HG02970 (cell line): ENCODE data around the gene BCAN.

Experiments used
- ATAC-seq: cut with Tn5 transposase; IDR thresholded peaks from one replicate; pipeline ENCODE4 v1.9.1; 2021; ENCODE audit warnings: mild to moderate bottlenecking, moderate library complexity, moderate number of reproducible peaks; ENCODE audit not compliant: unreplicated experiment, low FRiP score

Gene BCAN

DNA sequence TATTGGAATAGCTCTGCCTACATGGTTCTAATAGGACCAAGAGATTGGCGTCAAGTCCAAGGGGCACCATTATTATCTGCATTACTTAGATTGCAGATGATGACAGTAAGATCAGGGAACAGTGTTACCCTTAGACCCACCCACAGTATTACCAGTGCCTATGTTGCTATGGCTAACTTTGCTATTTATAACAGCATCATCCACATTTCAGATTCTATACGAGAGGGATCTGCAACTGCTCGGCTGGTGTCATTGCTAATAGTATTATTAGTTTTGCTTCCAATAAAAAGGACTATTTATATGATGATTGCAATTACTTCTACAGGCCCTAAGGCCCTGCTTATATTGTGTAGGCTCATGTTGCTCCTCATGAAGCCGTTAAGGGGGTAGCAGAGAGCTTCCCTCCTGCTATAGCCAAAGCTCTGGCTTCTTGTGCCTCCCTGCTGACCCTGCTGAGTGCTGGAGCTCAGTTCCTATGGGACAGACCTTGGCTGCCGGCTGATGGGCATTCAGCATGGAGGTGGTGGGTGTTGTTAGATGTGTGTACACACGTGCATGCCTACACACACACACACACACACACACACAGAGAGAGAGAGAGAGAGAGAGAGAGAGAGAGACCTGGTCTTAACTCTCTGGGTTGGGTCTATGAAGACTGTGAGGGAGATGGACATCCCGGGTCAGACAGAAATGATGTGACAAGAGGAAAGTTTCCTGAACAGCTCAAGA lies 1.3 kb downstream of the BCAN start:
- ATAC-seq = no peak

DNA sequence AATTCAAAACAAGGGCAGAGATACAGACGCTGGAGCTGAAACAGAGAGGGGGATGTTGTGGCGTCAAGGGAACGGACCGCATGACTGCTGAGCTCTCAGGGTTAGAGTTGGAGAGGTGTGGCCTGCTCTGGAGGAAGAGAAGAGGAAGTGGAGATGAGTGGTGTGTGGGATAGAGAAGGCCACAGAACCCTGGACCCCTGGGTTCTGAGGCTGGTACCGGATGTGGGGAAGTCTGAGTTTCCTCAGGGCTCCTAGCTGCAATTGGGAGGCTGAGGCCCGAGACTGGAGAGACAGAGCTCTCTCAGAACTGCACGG lies 1.8 kb downstream of the BCAN start:
- ATAC-seq = no peak

DNA sequence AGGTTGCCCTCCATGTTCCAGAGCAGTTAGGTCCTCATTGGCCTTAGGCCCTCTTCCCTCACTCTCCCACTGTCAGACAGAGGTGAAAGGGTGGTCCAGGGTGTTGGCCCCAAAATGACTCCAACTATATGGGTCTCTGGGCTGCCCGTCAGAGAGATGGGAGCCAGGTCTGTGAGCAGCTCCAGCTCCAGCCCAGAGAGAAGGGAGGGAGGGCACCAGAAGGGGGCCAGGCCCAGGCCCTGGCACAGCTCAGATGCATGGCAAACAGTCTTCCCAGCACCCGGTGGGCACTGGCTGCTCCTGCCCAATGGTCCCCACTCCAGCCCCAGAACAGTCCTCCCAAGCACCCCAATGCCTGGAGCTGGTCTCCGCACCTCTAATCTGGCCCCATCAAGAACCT lies 2.2 kb downstream of the BCAN start:
- no peak for ATAC-seq

DNA sequence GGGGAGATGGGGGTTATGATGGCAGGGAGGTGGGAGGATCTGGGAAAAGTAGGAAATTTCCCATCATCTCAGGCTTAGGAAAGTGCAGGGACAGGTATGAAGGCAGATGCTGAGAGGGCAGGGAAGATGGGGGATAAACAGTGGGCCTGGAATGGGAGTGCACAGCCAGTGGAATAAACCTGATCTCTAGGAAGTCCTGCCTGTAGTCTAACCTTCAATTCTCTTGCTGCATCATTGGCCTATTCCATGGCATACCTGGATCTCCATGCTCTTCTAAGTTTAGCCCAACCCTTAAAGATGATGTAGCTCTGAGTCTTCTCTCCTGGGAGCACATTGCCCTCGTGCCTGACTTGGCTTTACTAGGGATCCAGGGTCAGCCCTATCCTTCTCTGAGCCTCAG lies 2.7 kb downstream of the BCAN start:
- ATAC-seq = no peak

DNA sequence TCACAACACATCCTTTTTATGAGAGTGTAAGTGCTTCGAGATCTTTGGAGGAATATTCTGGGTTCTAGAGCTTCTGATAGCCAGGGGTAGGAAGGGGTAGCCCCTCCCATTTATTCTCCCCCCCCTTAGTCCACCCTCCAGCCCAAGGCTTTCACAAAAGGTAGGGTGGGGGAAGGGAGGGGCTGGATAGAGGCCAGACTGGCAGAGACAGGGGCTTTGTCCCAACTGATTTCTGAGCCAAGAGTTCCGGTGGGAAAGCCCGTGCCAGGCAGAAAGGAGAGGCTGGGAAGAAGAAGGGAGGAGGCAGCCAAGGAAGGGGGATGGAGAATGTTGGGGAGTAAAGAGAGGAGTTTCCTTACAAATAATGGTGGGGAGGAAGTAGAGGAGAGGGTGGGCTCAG lies 3.1 kb downstream of the BCAN start:
- ATAC-seq = no peak

DNA sequence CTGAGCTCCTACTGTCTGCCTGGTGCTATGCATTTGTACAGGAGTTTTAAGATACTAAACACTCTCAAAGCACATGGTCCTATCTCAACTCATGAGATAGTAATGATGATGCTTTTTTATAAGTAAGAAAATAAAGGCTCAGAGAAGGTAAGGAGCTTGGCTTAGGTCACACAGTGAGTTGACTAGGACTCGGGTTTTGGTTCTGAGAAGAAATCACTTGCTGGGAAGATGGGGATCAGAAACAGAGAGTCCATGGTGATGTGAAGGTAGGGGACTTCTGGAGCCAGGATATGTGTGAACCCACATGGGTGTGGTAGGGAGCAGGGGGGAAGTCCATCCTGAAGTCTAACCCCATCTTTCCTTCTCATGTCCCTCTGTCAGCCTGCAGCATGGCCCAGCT lies 3.7 kb downstream of the BCAN start:
- no peak for ATAC-seq

DNA sequence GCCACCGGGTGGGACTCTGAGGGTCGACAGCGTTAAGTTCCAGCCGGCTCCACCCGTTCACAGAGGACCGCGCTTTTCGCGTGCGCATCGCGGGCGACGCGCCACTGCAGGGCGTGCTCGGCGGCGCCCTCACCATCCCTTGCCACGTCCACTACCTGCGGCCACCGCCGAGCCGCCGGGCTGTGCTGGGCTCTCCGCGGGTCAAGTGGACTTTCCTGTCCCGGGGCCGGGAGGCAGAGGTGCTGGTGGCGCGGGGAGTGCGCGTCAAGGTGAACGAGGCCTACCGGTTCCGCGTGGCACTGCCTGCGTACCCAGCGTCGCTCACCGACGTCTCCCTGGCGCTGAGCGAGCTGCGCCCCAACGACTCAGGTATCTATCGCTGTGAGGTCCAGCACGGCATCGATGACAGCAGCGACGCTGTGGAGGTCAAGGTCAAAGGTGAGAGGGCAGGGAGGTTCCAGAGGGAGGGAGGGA lies 4.9 kb downstream of the BCAN start:
- ATAC-seq = no peak

DNA sequence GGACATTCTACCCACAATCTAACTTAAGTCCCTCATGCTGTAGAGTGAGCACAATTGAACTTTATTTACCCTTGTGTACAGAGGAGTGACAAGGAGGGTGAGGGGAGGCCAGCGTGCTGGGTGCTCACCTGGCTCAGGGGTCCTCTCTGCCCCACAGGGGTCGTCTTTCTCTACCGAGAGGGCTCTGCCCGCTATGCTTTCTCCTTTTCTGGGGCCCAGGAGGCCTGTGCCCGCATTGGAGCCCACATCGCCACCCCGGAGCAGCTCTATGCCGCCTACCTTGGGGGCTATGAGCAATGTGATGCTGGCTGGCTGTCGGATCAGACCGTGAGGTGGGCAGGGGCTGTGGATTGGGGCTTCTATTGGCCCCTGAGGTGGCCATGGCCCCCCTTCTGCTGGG lies 5.4 kb downstream of the BCAN start:
- ATAC-seq = no peak

DNA sequence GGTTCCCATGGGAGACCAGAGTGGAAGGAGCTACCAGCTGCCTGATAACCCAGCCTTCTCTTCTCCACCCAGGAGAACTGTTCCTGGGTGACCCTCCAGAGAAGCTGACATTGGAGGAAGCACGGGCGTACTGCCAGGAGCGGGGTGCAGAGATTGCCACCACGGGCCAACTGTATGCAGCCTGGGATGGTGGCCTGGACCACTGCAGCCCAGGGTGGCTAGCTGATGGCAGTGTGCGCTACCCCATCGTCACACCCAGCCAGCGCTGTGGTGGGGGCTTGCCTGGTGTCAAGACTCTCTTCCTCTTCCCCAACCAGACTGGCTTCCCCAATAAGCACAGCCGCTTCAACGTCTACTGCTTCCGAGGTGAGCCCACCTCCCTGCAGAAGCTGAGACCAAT lies 6.6 kb downstream of the BCAN start:
- no peak for ATAC-seq

DNA sequence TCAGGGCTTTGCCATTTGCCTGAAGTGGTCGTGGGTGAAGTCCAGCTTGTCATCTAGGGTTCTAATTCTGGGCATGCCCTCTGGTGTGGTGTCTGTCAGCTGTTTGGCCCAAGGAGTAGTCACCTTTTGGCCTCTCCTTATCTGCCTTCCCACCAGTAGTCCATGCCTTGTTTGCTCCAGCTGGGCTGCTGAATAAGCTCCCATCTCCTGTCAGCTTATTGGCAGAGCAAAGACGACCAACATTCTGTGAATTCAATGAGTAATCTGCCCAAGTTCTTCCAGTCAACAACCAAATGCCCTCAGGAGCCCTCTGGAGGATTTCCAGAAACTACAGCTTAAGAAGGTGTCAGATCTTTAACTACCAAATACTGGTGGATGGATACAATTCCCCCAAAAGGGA lies 7.0 kb downstream of the BCAN start:
- ATAC-seq = no peak

DNA sequence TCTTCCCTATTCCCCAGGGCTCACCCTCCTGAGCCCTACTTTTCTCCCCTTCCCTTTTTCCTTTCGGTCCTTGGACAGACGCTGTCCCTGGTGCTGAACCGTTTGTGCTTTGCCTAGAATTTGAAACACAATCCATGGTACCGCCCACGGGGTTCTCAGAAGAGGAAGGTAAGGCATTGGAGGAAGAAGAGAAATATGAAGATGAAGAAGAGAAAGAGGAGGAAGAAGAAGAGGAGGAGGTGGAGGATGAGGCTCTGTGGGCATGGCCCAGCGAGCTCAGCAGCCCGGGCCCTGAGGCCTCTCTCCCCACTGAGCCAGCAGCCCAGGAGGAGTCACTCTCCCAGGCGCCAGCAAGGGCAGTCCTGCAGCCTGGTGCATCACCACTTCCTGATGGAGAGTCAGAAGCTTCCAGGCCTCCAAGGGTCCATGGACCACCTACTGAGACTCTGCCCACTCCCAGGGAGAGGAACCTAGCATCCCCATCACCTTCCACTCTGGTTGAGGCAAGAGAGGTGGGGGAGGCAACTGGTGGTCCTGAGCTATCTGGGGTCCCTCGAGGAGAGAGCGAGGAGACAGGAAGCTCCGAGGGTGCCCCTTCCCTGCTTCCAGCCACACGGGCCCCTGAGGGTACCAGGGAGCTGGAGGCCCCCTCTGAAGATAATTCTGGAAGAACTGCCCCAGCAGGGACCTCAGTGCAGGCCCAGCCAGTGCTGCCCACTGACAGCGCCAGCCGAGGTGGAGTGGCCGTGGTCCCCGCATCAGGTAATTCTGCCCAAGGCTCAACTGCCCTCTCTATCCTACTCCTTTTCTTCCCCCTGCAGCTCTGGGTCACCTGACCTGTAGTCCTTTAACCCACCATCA lies 10.4 kb downstream of the BCAN start:
- no peak for ATAC-seq

DNA sequence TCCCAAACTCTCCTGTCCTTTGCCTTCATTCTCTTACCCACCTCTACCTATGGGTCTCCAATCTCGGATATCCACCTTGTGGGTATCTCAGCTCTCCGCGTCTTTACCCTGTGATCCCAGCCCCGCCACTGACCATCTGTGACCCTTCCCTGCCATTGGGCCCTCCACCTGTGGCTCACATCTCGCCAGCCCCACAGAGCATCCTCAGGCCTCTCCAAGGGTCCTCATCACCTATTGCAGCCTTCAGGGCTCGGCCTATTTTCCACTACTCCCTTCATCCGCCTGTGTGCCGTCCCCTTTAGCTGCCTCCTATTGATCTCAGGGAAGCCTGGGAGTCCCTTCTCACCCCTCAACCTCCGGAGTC lies 11.1 kb downstream of the BCAN start:
- ATAC-seq = no peak

DNA sequence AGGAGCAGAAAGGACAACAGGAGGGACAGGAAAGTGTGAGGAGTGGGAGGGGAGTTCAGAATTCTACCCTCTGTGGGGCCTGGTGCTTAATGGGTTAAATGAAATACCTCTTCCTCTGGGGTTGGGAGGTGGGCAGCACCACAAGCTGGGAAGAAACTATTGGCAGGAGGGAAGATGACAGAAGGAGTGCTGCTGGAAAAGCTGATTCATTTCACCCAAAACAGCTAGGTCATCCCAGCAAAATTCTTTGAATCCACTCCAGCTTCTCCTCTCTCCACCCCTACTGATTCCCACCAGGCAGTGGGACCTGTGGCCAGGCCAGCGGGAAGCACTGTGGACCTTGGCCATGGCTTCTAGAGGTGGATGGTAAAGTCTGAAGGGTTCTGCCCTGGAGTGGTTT lies 12.8 kb downstream of the BCAN start:
- no peak for ATAC-seq

DNA sequence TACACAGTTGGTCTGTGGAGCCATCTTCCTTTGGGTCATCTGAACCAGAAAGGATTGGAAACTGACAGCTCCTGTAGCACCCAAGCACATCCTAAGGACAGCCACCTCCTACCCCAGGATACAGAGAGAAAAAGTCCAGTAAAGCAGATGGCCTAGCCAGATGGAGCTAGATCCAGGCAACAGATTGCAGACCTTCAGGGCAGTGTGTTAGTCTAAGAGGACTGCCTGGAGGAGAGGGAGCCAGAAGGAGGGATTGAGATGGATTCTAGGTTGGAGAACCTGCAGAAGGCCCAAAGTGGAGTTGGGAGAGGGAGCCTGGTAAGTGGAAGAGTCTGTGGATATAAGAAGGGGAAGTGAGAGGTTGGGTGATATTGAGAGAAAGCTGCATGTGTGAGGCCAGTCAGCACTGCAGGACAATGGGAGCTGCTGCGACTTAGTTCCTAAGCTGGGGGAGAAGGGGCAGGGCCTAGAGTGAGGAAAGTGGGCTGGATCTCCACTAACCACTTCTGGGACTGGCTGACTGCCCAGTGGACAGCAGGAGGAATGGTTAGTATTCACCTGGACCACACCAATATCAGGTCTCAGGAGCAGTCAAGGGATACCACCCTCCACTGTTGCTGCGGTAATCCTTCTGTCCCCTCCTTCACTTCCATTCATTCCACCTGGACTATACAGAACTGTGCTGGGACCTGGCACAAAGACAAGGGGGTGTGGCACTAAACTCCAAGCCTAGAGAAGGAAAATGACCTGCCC lies 13.4 kb downstream of the BCAN start:
- no peak for ATAC-seq

DNA sequence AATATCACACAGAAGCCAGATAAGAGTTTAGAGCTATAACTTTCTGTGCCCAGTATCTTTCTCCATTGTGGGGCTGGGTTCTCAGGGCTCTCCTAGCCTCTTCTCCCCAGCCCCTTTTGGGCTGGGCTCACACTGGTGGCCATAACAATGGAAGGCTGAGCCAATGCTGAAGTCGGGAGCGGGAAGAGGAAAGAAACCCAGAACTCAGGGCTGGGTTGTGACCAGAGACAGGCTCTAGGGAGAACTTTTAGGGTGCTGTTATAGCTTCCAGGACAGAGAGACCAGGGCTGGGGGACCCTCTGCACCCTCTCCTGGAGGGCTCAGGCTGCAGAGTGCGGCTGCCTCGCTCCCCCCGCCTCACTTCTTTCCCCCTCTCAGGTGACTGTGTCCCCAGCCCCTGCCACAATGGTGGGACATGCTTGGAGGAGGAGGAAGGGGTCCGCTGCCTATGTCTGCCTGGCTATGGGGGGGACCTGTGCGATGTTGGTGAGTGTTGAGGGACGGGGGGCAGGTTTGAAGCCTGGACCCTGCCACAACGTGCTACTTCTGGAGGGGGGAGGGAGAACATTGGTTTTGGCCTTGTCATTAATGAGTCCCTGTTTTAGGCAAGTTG lies 14.1 kb downstream of the BCAN start:
- ATAC-seq = no peak

DNA sequence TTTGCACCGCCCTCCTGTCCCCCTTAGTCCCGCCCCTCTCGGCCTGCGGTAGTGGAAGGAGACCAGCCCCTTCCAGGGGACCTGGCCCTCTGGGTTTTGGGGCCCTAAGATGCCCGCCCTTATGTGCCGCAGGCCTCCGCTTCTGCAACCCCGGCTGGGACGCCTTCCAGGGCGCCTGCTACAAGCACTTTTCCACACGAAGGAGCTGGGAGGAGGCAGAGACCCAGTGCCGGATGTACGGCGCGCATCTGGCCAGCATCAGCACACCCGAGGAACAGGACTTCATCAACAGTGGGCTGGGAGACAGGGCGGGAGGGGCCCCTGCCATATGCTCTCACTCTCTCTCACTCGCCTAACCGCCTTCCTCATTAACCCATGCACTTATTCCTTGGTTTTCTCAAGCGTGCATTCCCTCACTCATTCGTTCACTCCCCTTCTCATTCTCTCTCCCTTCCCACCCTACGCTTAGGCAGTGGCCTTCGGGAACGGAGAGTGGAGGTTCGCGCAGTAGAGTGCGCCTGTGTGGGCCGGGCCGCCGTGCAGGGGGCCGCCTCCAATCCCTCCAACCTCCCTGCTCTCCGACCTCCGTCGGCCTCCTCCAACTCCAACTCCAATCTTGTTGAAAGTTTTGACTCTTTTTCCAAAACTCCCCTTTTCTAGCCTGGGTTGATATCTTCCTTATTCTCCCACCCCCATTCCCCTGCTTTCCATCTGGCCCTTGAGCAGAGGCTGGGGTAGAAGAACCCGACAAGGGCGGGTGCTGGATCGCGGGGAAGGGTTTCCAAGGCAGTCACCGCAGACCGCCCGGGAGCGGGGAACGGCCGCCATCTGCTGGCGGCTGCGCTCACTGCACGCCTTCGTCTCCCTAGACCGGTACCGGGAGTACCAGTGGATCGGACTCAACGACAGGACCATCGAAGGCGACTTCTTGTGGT lies 15.2 kb downstream of the BCAN start:
- ATAC-seq = no peak

DNA sequence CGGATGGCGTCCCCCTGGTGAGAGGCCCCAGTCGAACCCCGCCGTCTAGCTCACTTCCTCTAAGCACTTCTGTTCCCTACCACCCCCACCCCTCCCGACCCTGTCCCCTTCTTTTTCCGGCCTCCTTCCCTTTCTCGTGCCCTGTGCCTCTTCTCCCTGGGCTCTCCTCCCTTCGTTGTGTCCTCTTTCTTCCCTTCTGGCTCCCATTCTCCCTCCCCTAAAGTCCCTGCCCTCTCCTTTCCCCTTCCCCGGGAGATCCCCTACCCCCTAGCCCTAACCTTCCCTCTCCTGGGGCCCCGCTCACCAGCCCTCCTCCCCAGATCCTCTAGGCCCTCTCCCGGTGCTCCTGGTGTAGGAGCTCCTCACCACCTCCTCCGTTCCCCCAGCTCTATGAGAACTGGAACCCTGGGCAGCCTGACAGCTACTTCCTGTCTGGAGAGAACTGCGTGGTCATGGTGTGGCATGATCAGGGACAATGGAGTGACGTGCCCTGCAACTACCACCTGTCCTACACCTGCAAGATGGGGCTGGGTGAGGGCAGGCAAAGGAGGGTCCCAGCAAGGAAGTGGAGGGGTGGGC lies 15.9 kb downstream of the BCAN start:
- ATAC-seq = no peak

DNA sequence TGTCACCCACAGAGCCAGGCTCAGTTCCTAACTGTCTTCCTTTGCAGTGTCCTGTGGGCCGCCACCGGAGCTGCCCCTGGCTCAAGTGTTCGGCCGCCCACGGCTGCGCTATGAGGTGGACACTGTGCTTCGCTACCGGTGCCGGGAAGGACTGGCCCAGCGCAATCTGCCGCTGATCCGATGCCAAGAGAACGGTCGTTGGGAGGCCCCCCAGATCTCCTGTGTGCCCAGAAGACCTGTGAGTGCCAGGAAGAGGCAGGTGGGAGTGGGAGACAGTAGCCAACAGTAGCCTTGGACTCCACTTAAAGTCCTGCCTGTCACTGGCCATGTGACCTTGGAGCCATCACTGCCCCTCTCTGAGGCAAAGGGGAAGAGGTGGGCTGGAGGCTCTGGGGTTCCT lies 16.6 kb downstream of the BCAN start:
- ATAC-seq = no peak

DNA sequence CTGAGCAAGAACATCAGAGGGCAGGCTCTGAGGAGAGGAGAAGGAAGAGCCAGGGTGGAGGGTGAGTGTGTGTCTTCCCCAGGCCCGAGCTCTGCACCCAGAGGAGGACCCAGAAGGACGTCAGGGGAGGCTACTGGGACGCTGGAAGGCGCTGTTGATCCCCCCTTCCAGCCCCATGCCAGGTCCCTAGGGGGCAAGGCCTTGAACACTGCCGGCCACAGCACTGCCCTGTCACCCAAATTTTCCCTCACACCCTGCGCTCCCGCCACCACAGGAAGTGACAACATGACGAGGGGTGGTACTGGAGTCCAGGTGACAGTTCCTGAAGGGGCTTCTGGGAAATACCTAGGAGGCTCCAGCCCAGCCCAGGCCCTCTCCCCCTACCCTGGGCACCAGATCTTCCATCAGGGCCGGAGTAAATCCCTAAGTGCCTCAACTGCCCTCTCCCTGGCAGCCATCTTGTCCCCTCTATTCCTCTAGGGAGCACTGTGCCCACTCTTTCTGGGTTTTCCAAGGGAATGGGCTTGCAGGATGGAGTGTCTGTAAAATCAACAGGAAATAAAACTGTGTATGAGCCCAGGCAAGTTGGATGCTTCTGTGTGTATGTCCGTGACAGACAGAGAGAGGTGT lies 17.1 kb downstream of the BCAN start:
- ATAC-seq = no peak
